Measurements from ENCODE around the gene STK16. TPM values are rescaled to one million over a fixed set of nuclear protein-coding genes. Genes with fewer than 3 reads are reported as not detected.
A peak's percentile ranks its signal among the peaks of the same experiment; 100 is the strongest.

Gene STK16
- total RNA-seq, 1 donor from 2014 or later = 30.1 TPM

- Mint-ChIP-seq H3K27ac (no peak overlapping the region), H3K9me3 (no peaks in the 10 kb centered on the region)
- intact Hi-C loops (cut with micrococcal nuclease) = no loop called here
Observed at GRCh38 chr2:219234331-219234730, 10.9 kb upstream of the STK16 start.

DNA sequence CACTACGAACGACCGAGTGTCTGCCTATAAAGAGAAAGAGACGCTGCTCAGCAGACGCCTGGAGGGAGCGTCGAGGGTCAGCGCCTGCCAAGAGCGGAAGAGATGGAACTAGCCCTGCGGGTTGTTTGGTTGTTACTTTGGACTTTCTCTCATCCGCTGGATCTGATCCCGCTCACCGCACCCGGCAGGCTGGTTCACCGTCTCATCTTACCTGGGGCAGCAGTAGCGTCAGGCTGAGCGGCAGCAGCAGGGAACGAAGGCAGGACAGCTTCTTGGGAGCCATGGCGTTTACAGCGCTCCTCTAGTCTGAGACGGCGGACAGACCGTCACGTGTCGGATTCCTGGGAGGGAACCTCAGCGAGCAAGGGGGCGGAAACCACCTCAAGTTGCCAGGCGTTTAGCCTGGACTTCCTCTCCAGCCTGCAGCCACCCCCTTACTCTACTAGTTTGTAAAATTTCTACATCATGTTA, 2.0 kb upstream of the STK16 start:
- Mint-ChIP-seq H3K4me3 (peak overlapping the region; percentile 50), H3K36me3 (ENCODE audit: low read depth) (peaks cover 6% of the 10 kb centered on the region), H3K9me3 (no peaks in the 10 kb centered on the region), H3K27me3 (ENCODE audit: insufficient read depth) (no peaks in the 10 kb centered on the region), H3K27ac (peak overlapping the region; percentile 52), H3K4me1 (ENCODE audit: low read depth) (peaks cover 37% of the 10 kb centered on the region)
- DNase-seq (ENCODE audit: low spot score) = no peak
- intact Hi-C loops (cut with micrococcal nuclease) = loop anchor here (10.0 kb wide), 1 partner anchor 529 kb away; the partner anchor contains the start of gene TTLL4

More at GRCh38 chr2:219234331-219234730, 10.9 kb upstream of the STK16 start:
- Mint-ChIP-seq H3K4me1 (ENCODE audit: low read depth) (peaks cover 39% of the 10 kb centered on the region), H3K27me3 (ENCODE audit: insufficient read depth) (no peaks in the 10 kb centered on the region), H3K36me3 (ENCODE audit: low read depth) (peaks cover 52% of the 10 kb centered on the region), H3K4me3 (no peak overlapping the region)
- DNase-seq (ENCODE audit: low spot score) = no peak

- Mint-ChIP-seq H3K9me3 (no peaks in the 10 kb centered on the region), H3K27me3 (ENCODE audit: insufficient read depth) (no peaks in the 10 kb centered on the region), H3K27ac (peak overlapping the region; percentile 99), H3K4me1 (ENCODE audit: low read depth) (peaks cover 51% of the 10 kb centered on the region), H3K4me3 (peak overlapping the region; percentile 99), H3K36me3 (ENCODE audit: low read depth) (peaks cover 16% of the 10 kb centered on the region)
- DNase-seq (ENCODE audit: low spot score) = no peak
- intact Hi-C loops (cut with micrococcal nuclease) = loop anchor here (1.0 to 10.0 kb wide), 9 partner anchors 9 to 530 kb away; partner anchors contain the start of genes ANKZF1, ATG9A, DNAJB2 and NHEJ1
Observed at GRCh38 chr2:219244789-219245147, 511 bp upstream of the STK16 start.

DNA sequence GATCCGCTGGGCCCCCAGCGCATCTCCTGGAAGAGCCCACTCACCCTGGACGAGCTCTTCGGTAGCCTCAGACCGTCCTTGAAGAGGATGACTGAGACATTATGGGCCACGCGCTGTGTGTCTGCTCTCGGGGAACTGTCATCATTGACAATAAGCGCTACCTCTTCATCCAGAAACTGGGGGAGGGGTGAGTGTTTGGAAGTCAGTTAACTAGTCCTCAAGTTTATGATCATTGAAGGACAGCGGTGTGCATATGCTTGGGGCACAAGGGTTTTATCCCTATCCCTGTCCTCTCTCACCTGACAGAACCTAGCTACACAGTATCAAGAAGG, 586 bp downstream of the STK16 start:
- Mint-ChIP-seq H3K36me3 (ENCODE audit: low read depth) (peaks cover 26% of the 10 kb centered on the region), H3K4me3 (peak overlapping the region; percentile 99), H3K4me1 (ENCODE audit: low read depth) (peaks cover 62% of the 10 kb centered on the region), H3K9me3 (no peaks in the 10 kb centered on the region), H3K27ac (peak overlapping the region; percentile 99), H3K27me3 (ENCODE audit: insufficient read depth) (no peaks in the 10 kb centered on the region)
- intact Hi-C loops (cut with micrococcal nuclease) = loop anchor here (1.0 to 10.0 kb wide), 9 partner anchors 7 to 531 kb away; partner anchors contain the start of genes ANKZF1, ATG9A, DNAJB2 and NHEJ1
- DNase-seq (ENCODE audit: low spot score) = no peak

DNA sequence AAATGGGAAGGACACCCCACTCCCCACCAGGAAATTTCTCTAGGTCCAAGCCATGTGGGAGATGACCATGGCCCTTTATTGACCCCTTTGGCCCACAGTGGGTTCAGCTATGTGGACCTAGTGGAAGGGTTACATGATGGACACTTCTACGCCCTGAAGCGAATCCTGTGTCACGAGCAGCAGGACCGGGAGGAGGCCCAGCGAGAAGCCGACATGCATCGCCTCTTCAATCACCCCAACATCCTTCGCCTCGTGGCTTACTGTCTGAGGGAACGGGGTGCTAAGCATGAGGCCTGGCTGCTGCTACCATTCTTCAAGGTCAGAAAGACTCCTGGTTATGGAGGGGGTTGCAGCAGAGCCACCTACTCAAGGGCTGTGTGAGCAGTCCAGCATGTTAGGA, 1.3 kb downstream of the STK16 start:
- Mint-ChIP-seq H3K4me3 (peak overlapping the region; percentile 99), H3K9me3 (no peaks in the 10 kb centered on the region), H3K27ac (peak overlapping the region; percentile 99), H3K36me3 (ENCODE audit: low read depth) (peaks cover 28% of the 10 kb centered on the region), H3K4me1 (ENCODE audit: low read depth) (peaks cover 69% of the 10 kb centered on the region), H3K27me3 (ENCODE audit: insufficient read depth) (no peaks in the 10 kb centered on the region)
- no peak for DNase-seq (ENCODE audit: low spot score)
- intact Hi-C loops (cut with micrococcal nuclease) = loop anchor here (10.0 kb wide), 1 partner anchor 532 kb away; the partner anchor contains the start of gene TTLL4

DNA sequence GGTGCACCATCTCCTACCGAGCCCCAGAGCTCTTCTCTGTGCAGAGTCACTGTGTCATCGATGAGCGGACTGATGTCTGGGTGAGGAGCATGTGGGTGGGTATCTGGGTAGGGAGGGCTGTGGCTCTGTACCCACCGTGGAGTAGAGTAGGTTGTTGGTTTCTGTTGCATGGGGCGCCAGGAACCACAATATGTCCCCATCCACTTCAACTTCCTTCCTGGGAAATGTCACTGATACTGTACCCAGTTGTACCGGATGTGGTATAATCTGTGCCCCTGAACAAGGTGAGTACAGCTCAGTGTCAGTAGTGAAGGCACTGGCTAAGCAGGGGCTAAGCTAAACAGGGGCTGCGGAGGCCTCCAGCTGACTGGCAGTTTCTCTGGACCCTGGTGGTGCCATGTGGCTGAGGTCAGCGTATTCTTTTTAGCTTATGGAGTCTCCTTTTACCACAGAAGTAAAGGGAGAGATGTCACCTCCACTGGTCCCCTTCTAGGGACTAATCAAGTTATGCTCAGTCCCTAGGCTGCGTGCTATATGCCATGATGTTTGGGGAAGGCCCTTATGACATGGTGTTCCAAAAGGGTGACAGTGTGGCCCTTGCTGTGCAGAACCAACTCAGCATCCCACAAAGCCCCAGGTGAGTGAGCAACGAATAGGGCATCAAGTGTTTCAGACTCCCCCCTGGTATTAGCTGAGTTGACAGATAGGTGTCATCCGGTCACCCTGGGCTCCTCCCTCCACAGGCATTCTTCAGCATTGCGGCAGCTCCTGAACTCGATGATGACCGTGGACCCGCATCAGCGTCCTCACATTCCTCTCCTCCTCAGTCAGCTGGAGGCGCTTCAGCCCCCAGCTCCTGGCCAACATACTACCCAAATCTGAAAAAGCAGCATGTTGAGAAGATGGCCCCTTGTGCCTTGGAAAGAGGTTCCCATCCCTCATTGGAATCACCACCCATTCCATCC, 2.7 kb downstream of the STK16 start:
- H3K27me3 Mint-ChIP-seq (ENCODE audit: insufficient read depth) = no peaks in the 10 kb centered on the region
- peak; percentile 55 for DNase-seq (ENCODE audit: low spot score)
- no peaks in the 10 kb centered on the region for H3K9me3 Mint-ChIP-seq
- peak overlapping the region; percentile 99 for H3K27ac Mint-ChIP-seq
- H3K4me1 Mint-ChIP-seq (ENCODE audit: low read depth) = peaks cover 75% of the 10 kb centered on the region
- peaks cover 34% of the 10 kb centered on the region for H3K36me3 Mint-ChIP-seq (ENCODE audit: low read depth)
- intact Hi-C loops (cut with micrococcal nuclease) = loop anchor here (10.0 kb wide), 1 partner anchor 533 kb away; the partner anchor contains the start of gene TTLL4
- H3K4me3 Mint-ChIP-seq = peak overlapping the region; percentile 99

DNA sequence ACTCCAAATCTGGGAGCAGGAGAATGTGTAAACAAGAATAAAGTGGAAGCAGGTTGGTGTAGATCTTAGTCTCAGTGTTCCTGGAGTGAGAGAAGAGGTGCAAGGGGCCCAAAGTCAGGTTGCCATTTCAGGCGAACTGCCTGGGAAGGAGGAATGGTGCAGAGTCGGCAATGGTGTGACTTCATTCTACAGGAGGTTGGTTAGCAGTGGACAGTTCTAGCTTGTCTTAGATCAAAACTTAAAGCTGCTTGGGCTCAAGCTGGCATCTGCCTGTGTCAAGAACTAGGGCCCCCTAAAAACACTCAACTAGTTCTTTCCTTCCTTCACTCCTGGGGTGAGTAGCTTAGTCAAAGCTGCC, 3.5 kb downstream of the STK16 start:
- Mint-ChIP-seq H3K27me3 (ENCODE audit: insufficient read depth) (no peaks in the 10 kb centered on the region), H3K27ac (peak overlapping the region; percentile 88), H3K9me3 (no peaks in the 10 kb centered on the region), H3K4me3 (peak overlapping the region; percentile 93), H3K36me3 (ENCODE audit: low read depth) (peaks cover 34% of the 10 kb centered on the region), H3K4me1 (ENCODE audit: low read depth) (peaks cover 75% of the 10 kb centered on the region)
- intact Hi-C loops (cut with micrococcal nuclease) = loop anchor here (10.0 kb wide), 1 partner anchor 534 kb away; the partner anchor contains the start of gene TTLL4
- DNase-seq (ENCODE audit: low spot score) = no peak

DNA sequence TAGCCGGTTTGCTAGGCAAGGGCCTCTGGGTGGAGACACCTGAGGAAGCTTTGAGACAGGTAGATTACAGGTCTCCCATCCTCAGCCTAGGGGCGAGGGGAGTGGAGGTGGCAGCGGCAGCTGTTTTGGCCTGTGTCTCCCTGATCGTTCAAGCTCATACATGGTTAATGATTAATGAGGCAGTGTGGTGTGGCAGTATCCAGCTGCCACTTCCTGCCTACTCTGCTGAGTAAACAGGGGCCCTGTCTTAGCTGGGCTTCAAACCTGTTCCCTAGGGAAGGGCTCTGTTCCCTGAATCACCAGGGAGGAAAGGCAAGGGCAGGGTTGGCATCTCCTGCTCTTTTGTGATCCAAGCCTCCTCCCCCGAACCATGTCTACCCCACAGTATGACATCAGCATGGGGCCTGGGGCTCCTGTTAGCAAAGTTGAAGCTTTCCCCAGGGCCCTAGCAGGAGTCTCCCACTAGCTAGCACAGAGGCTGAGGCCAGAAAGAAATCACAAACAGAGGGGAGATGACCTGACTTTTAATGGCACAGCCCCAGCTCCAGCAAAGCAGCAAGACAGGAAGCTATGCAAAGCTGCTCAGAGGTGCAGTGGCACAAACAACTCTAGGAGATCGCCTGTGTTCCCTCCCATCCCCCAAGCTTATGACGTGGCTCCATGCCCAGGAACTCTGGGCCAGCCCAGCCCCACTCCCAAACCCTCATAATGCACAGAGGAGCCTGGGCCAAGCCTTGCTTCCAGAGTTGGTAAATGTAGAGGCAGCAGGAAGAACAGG, 4.1 kb downstream of the STK16 start:
- H3K27me3 Mint-ChIP-seq (ENCODE audit: insufficient read depth) = no peaks in the 10 kb centered on the region
- no peaks in the 10 kb centered on the region for H3K9me3 Mint-ChIP-seq
- peak overlapping the region; percentile 88 for H3K27ac Mint-ChIP-seq
- peaks cover 34% of the 10 kb centered on the region for H3K36me3 Mint-ChIP-seq (ENCODE audit: low read depth)
- peak; percentile 44 for DNase-seq (ENCODE audit: low spot score)
- peaks cover 72% of the 10 kb centered on the region for H3K4me1 Mint-ChIP-seq (ENCODE audit: low read depth)
- intact Hi-C loops (cut with micrococcal nuclease) = loop anchor here (10.0 kb wide), 1 partner anchor 535 kb away; the partner anchor contains the start of gene TTLL4
- H3K4me3 Mint-ChIP-seq = peak overlapping the region; percentile 93

DNA sequence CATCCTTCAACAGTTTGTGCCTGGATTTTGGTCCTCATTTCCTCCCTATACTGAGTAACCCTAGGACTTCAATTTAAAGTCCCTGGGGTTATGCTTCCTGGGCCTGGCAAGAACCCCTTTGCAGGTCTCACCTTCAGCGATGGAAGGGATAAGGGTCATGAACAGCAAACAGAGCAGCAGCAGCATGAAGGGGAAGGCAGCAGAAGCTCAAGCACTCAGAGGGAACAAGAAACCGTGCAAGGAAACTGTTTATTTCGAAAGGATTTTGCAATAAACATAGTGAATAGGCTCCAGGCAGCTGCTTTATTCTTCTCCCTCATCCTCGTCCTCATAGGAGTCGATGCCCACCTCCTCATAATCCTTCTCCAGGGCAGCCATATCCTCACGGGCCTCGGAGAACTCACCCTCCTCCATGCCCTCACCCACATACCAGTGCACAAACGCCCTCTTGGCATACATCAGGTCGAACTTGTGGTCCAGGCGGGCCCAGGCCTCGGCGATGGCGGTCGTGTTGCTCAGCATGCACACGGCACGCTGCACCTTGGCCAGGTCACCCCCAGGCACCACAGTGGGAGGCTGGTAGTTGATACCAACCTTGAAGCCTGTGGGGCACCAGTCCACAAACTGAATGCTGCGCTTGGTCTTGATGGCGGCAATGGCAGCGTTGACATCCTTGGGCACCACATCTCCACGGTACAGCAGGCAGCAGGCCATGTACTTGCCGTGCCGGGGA, 4.9 kb downstream of the STK16 start:
- Mint-ChIP-seq H3K36me3 (ENCODE audit: low read depth) (peaks cover 34% of the 10 kb centered on the region), H3K9me3 (no peaks in the 10 kb centered on the region), H3K4me3 (peak overlapping the region; percentile 93), H3K4me1 (ENCODE audit: low read depth) (peaks cover 73% of the 10 kb centered on the region), H3K27ac (peak overlapping the region; percentile 88), H3K27me3 (ENCODE audit: insufficient read depth) (no peaks in the 10 kb centered on the region)
- intact Hi-C loops (cut with micrococcal nuclease) = loop anchor here (5.0 to 10.0 kb wide), 2 partner anchors 853 to 1025 kb away; partner anchors contain the start of gene CTDSP1
- DNase-seq (ENCODE audit: low spot score) = no peak

DNA sequence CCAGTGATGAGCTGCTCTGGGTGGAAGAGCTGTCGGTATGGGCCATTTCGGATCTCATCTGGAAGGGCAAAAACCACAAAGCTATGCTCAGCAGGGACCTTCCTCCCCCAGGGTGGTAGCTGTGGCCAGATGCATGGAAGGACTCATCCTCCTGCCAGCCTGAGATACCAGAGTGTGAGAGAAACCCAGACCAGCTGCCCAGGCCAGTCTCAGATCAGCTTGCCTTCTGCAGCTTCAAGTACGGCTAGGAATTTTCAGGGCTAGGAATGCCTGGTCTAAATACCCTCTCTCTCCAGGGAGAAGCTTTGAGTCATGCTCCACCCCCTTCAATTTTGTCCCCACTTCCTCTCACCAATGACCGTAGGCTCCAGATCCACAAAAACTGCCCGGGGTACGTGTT, 6.4 kb downstream of the STK16 start:
- Mint-ChIP-seq H3K27me3 (ENCODE audit: insufficient read depth) (no peaks in the 10 kb centered on the region), H3K36me3 (ENCODE audit: low read depth) (peaks cover 34% of the 10 kb centered on the region), H3K4me1 (ENCODE audit: low read depth) (peaks cover 74% of the 10 kb centered on the region), H3K9me3 (no peaks in the 10 kb centered on the region), H3K27ac (peak overlapping the region; percentile 88), H3K4me3 (peak overlapping the region; percentile 93)
- no peak for DNase-seq (ENCODE audit: low spot score)
- intact Hi-C loops (cut with micrococcal nuclease) = loop anchor here (2.0 to 10.0 kb wide), 4 partner anchors 43 to 1027 kb away; partner anchors contain the start of genes CHPF and CTDSP1

GRCh38 chr2:219252084-219252483, 6.8 kb downstream of the STK16 start:
- H3K9me3 Mint-ChIP-seq = no peaks in the 10 kb centered on the region
- intact Hi-C loops (cut with micrococcal nuclease) = loop anchor here (2.0 to 10.0 kb wide), 4 partner anchors 43 to 1027 kb away; partner anchors contain the start of genes CHPF and CTDSP1
- peaks cover 34% of the 10 kb centered on the region for H3K36me3 Mint-ChIP-seq (ENCODE audit: low read depth)
- H3K27ac Mint-ChIP-seq = peak overlapping the region; percentile 82
- no peaks in the 10 kb centered on the region for H3K27me3 Mint-ChIP-seq (ENCODE audit: insufficient read depth)
- H3K4me3 Mint-ChIP-seq = peak overlapping the region; percentile 93
- peaks cover 69% of the 10 kb centered on the region for H3K4me1 Mint-ChIP-seq (ENCODE audit: low read depth)
- no peak for DNase-seq (ENCODE audit: low spot score)

DNA sequence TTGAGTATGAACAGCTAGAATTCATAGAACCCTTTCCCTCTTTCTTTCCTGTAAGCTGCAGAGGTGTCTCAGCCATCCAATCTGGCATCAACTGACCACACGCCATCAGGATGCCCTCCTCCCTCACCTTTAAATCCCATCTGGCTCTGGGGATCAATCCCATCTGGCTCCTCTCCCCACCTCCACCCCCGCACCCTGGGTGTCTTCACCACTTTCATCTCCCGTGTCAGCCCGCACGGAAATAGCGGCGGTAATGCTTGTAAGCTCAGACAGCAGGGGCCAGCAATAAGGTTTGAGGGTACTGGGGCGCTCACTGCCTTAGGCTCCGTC, 7.3 kb downstream of the STK16 start:
- intact Hi-C loops (cut with micrococcal nuclease) = loop anchor here (2.0 to 10.0 kb wide), 4 partner anchors 42 to 1028 kb away; partner anchors contain the start of genes CHPF and CTDSP1

More for the DNA sequence above, 7.3 kb downstream of the STK16 start:
- peaks cover 65% of the 10 kb centered on the region for H3K4me1 Mint-ChIP-seq (ENCODE audit: low read depth)
- peak overlapping the region; percentile 93 for H3K4me3 Mint-ChIP-seq
- no peaks in the 10 kb centered on the region for H3K27me3 Mint-ChIP-seq (ENCODE audit: insufficient read depth)
- H3K36me3 Mint-ChIP-seq (ENCODE audit: low read depth) = peaks cover 34% of the 10 kb centered on the region
- no peaks in the 10 kb centered on the region for H3K9me3 Mint-ChIP-seq
- DNase-seq (ENCODE audit: low spot score) = no peak
- peak overlapping the region; percentile 82 for H3K27ac Mint-ChIP-seq
